Lung microvascular endothelial cell (primary cell): ENCODE measurements around the gene TCTN2. TPM values are rescaled to one million over a fixed set of nuclear protein-coding genes. Genes with fewer than 3 reads are reported as not detected.
A peak's percentile ranks its signal among the peaks of the same experiment; 100 is the strongest.

Experiments
- DNase-seq, 2 donors: peaks; one replicate each; pipeline versions ENCODE4 v3.0.0 to v3.0.0-alpha.2; 2010; ENCODE audit warnings: low read depth in 2 of 2
- total RNA-seq: library from RNA; depleted of rRNA; stranded (reverse); fragments of >200 nt; gene quantifications from 2 replicates; pipeline ENCODE4 v1.2.1, GENCODE V29; 2014

The TCTN2 gene
- total RNA-seq, 1 donor from 2014 or later = 3.8 TPM

DNA sequence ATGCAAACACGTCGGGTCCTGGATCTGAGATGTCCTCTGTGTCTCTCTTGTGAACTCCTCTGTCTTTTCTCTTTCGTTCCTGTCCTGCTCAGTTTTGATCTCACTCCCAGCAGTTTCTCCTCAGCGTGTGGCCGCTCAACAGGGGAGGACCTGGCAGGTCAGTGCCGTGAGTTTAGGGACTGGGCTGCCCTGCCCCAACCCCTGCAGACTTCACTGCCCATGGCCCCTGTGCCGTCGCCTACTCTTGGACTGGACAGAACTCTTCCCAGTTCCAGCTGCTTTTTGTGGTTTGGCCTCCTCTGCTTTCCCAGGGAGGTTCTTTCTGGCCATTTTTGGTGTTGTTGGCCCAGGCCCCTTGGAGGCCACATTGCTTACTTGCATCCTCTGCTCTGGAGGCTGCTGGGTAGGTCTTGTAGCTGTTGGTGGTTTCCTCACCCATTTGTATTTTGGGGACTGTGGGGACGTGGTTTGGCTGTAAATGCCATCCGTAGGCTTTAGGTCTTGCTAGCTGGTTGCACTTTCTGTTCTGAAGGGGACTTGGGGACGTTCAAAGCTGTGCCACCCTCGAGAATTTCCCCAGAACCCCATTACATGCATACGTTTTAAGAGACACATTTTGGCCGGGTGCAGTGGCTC lies 71.1 kb downstream of the TCTN2 start:
- DNase-seq = no peak

- DNase-seq = no peak
Observed at GRCh38 chr12:123743002-123743401, 72.1 kb downstream of the TCTN2 start.

DNA sequence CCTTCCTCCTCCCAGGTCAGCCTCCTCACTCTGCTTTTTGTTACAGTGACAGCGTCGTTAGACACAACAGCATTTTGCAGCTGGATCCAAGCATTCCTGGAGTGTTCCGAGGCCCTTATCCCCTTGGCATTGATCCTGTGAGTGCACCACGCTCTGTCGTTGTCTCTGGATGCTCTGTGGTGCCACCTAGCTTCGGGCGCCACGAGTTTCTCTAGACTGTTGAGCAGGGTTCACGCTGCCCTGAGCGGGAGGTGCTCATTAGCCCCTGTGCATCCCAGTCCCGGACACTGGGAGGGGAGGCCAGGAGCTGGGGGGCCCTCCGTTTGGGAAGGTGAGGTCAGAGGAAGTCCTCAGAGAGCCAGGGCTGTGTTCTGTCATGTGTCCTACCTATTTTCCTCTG lies 73.9 kb downstream of the TCTN2 start:
- DNase-seq = no peak

- no peak for DNase-seq
Observed at GRCh38 chr12:123747309-123747708, 76.4 kb downstream of the TCTN2 start.

DNA sequence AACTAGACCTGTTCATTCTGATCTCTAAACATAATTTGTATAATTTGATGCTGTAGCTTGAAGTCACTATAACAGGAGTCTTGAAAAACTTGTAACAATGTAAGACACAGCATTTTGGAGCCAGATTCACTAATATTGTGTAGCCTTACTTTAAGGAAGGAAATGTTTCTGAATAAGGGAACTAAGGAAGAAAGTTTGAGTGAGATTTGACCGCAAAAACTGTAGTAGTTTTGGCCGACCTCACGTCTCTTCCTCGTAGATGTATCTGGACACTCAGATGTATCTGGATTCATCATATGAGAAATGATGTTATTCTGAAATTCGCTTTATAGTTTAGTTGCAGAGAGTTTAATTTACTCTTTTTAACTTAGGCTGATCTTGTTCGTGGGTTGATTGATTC lies 77.2 kb downstream of the TCTN2 start:
- no peak for DNase-seq

DNA sequence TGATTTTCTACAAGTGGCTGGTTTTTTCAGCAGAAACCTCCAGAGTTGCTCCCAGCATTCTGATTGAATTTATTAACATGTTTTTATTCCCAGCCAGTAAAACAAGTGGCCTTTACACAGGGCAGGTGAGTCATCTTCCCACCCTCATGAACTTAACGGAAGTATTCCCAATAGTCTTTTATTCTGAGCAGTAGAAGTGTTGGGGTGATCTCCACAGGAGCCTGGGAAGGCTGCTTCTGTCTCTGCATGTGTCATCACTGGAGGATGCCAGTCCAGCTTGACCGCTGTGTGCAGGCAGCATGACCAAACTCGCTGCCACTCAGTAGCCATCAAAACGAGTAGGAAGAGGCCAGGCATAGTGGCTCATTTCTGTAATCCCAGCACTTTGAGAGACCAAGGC lies 77.7 kb downstream of the TCTN2 start:
- DNase-seq = peak; percentile 6 to 72

GRCh38 chr12:123749355-123749754 lies 78.4 kb downstream of the TCTN2 start:
- no peak for DNase-seq

GRCh38 chr12:123750159-123750656 lies 79.3 kb downstream of the TCTN2 start:
- DNase-seq = no peak

- no peak for DNase-seq
Observed at GRCh38 chr12:123752046-123752445, 81.1 kb downstream of the TCTN2 start.

- DNase-seq = no peak
Observed at GRCh38 chr12:123754041-123754772, 83.3 kb downstream of the TCTN2 start.

GRCh38 chr12:123757561-123757960 lies 86.6 kb downstream of the TCTN2 start:
- no peak for DNase-seq

Other genes starting within 250 kb of the TCTN2 start
- 3.1 and 3.2 TPM in 2 replicates for gene RILPL2, start 234.4 kb upstream of the TCTN2 start, total RNA-seq
- 11.1 and 15.1 TPM in 2 replicates for gene SNRNP35, start 213.0 kb upstream of the TCTN2 start, total RNA-seq
- gene RILPL1, start 137.4 kb upstream of the TCTN2 start, total RNA-seq = 2.8 and 4.8 TPM in 2 replicates
- gene TMED2, start 86.6 kb upstream of the TCTN2 start, total RNA-seq = 270 and 341 TPM in 2 replicates
- 6.5 and 10.5 TPM in 2 replicates for gene DDX55, start 69.0 kb upstream of the TCTN2 start, total RNA-seq
- gene EIF2B1, start 37.4 kb upstream of the TCTN2 start, total RNA-seq = 22.2 and 24.0 TPM in 2 replicates
- 16.7 and 17.0 TPM in 2 replicates for gene GTF2H3, start 37.3 kb upstream of the TCTN2 start, total RNA-seq
- 13.7 and 22.2 TPM in 2 replicates for gene ATP6V0A2, start 41.2 kb downstream of the TCTN2 start, total RNA-seq
- not detected in 2 replicates for gene DNAH10, start 91.2 kb downstream of the TCTN2 start, total RNA-seq